HG03039 (cell line): Measurements from ENCODE around the gene MEGF6.

Experiments
- ATAC-seq: cut with Tn5 transposase; IDR thresholded peaks from one replicate; pipeline ENCODE4 v1.9.1; 2021; ENCODE audit warnings: mild to moderate bottlenecking, moderate library complexity; ENCODE audit not compliant: unreplicated experiment

MEGF6 gene

GRCh38 chr1:3610527-3611169 is 660 bp downstream of the MEGF6 start:
- ATAC-seq, result no peak

DNA sequence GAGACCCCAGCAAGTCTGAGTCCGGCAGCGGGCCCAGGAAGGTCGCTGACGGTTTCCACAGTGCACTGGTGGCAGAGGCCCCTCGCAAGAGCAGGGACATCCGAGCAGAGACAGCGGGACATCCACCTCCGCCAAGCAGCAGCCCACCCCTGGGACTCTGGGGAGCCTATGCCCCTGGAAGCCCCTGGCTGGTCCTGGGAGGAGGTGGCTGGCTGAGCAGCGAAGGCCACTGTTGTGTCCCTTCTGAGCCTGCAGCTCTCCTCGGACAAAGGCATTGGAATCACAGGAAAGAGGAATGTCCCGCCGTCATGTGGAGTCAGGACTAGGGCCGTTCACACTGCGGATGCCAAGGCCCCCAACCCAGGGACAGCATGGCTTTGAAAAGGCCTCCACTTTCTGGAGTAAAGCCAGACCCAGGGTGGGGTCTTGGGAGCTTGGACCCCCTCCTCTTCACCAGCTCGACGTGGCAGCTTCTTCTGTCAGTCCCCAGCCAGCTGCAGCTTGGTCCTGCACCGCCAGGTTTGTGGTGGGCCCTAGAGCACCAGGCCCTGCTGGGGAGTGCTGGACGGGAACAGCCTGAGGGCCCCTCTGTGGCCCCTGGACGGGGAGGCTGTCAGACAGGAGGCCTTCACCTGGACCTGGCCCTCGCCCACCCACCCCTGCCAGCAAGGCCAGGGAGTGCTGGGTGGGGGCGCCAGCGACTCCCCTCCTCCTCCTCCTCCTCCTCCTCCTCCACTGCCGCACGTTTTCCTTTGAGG is 1.4 kb downstream of the MEGF6 start:
- no peak for ATAC-seq

DNA sequence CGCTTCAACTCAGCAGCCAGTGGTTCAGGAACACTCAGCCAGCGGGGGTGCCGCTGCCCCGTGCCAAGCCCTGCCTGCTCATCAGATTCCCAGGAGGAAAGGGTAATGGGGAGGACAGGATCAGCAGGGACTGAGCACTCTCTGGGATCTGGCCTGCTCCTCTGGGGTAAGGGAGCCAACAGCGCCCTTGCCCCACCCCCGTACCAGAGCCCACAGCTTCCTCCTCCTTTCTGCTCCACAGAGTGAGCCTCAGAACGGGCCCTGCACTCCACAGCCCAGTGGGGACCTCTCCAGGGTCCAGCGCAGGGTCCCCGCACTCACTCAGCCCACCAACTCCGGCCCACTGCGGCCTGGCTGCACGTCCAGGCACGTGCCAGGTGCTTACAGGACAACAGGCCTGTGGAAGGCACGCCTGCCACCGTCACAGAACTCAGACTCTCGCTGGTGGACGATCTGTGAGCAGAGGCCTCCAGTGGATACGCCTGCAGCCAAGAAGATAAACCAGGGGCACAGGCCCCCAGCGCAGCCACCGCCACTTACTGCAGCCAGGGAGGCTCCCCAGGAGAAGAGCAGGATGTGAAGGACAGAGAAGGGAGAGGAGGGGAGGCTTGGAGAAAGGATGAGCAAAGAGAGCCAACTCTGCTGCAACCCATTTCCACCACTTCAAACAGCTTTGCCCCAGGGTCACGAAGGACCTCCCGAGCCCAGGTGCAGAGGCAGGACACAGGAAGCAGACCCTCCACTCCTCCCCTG is 2.1 kb downstream of the MEGF6 start:
- ATAC-seq, result no peak

DNA sequence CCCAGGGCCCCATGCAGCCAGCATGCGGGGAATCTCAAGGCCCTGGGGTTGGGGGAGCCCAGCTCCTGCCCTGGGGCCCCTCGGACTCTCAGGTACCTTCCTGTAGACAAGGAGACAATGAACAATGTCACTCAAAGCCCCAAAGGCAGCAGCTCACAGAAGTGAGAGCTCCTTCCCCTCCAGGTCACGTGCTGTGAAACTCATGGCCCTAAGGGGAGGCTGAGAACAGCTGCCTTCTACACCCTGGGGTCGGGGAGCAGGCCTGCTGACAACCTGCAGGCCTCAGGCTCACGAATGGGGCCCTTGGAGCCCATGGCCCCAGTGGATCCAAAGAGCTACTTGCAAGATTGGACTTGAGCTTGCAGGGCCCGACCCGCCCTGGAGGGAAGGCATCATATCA is 3.2 kb downstream of the MEGF6 start:
- ATAC-seq, result no peak

DNA sequence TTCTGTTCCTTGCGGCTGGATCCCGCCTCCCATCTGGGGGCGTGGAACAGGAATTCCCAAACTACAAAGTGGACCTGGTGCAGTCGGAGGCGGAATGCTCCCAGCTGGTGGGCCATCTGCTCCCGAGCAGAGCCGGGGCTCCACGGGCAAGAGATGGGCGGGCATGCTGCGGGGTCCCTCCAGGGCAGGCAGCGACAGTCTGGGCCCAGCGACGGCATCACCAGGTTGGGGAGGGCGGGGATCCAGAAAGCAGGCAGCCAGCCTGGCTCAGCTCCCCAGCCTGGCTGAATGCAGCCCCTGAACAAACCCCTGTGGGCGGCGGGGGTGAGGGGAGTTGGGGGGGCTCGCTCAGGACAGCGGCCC is 3.6 kb downstream of the MEGF6 start:
- no peak for ATAC-seq

GRCh38 chr1:3606779-3607702 is 4.3 kb downstream of the MEGF6 start:
- ATAC-seq, result no peak

- no peak for ATAC-seq
These were observed 6.1 kb downstream of the MEGF6 start for GRCh38 chr1:3604997-3605823.

DNA sequence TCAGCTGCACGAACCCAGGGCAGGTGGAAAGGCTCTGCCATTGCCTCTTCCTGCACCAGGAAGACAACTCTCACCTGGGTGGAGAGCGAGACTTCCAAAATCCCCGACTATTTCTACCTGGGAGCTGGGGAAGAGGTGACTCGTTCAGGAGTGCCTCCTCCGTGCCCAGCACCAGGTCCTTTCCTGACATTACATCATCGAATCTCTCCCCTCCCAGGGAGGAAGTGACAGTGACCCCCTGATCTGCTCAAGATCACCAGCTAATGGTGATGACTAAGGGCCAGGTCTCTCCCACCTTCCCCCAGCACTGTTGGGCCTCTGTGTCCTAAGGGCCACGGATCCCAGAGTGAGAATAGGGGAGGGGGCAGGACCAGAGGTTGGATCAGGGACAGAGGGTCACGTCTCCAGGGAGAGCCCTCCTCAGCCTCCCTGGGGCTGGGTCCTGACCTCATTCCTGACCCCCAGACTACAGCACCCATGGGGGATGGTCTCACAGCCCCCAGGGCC is 6.8 kb downstream of the MEGF6 start:
- ATAC-seq, result no peak

DNA sequence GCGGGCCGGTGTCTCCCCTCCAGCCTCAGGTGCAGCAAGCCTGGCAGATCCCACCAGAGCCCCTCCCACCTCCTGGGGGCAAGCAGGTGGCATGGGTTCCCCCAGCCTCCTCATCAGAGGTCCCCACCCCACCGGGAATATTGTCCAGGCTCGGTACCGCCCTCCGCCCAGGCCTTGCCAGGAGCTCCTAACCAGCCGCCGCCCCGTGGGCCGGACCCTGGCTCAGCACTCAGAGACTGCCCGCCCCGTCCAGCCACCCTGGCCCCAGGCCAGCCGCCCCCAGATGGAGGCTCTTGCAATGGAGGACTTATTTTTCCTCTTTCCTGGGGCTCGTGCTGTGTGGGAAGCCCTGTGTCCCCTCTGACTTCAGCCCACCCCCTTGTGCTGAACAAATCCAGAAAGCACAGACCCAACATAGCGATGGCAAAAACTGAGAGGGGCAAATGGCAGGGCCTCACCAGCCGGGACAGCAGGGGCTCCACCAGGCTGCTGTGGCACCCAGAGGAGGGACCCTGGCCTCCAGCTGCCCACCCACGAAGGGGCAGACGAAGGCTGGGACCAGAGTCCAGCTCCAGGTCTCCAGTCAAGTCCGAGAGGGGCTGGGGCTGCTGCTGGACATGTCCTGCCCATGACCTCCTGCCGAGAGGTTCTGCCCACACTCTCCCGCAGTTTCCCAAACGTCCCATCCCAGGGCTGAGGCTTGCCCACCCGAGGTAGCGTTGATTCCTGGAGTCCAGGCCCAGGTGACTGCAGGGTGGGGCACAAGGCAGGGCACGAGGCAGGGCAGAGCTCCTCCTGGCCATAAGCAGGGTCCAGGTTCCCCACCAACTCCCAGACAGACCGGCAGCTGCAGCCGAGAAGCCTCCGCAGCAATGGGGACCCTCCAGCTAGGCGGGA is 7.5 kb downstream of the MEGF6 start:
- ATAC-seq, result no peak

- no peak for ATAC-seq
These were observed 8.2 kb downstream of the MEGF6 start for GRCh38 chr1:3603156-3603555.

- no peak for ATAC-seq
These were observed 8.9 kb downstream of the MEGF6 start for GRCh38 chr1:3602375-3602774.

DNA sequence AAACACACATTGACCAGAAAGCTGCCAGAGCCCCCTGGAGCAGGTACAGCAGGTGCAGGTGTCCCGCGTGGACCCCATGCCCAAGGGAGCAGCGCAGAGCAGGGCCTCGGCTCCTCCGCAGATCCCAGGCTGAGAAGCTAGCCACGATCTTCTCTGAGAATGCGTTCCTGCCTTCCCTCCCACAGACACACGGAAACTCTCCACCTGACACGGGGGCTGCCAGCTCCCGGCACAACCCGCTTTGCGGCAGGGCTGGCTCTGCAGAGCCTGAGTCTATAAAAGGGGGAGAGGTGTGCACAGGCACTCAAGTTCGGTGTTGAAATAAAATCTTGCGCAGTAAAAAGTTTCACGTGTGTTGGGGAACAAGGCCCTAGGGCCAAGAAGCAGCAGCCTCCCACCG is 9.6 kb downstream of the MEGF6 start:
- no peak for ATAC-seq

DNA sequence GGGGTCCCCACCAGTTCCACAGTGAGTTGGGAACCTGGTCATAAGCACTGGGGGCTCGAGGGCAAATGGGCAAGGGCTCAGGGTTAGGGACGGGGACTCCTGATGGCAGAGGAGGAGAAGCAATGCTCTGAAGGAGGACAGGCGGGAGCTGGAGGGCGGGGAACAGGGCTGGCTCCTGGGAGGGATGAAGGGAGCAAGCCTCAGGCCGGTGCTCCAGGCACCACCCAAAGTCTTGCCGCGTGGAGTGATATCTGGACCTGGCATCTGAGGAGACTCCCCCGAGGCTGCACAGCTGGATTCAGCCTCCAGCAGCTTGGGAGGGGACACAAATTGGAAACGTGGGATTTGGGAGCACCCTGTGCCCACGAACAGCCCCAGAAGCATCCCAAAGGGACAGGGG is 11.0 kb downstream of the MEGF6 start:
- ATAC-seq, result no peak

GRCh38 chr1:3599816-3600215 is 11.5 kb downstream of the MEGF6 start:
- ATAC-seq, result no peak

- no peak for ATAC-seq
These were observed 12.0 kb downstream of the MEGF6 start for GRCh38 chr1:3599286-3599811.

GRCh38 chr1:3598522-3599285 is 12.6 kb downstream of the MEGF6 start:
- no peak for ATAC-seq

GRCh38 chr1:3598051-3598491 is 13.2 kb downstream of the MEGF6 start:
- no peak for ATAC-seq

DNA sequence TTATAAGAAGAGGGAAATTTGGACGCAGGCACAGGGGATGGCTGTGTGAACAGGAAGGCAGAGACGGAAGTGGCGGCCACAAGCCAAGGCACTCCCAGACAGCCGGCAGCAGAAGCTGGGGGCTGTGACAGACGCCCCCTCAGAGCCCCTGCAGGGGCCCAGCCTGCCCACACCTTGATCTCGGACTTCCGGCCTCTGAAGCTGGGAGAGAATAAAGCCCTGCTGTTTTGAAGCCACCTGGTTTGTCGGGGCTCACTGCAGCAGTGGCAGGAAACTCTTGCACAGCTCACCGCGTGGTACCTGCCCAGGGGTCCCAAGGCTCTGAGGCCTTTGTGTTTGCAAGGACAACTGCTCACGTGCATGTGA is 13.7 kb downstream of the MEGF6 start:
- no peak for ATAC-seq
